ENCODE results near the gene TMEM255B.

DNA sequence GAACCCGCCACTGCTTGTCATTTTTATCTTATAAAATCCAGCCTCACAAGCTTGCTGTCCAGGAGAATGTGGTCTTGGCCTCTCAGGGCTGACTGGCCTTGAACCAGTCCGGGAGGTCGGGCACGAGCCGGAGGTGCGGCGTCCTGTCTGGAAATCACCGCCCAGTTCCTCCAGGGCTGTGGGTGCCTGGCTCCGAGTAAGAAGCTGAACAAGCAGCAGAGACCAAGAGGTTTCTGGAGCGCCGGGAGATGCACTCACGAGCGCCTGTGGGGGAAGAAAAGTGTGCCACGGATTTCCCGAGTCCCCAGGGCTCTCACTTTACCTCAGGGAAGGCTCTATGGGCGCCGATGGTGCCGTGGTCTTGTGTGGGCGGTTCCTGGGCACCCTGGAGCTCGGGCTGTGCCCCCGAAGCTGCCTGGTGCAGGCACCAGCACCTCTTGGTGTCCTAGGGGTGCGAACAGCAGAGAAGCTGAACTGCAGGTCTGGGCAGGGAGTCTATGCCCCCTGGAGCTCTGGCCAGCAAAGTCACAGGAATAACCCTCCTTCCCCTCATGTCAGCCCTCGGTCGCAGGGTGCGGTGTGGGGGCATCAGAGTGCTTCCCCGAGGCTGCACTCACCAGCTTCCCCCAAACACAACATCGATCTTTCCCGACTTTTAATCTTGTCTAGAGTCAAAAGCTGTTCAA is 54.9 kb downstream of the TMEM255B start:
- TF ChIP-seq POLR2A (IDR thresholded peaks at IDR 0.05; ENCODE audit: low read length): no peak
- no peak for TF ChIP-seq GATA1 (IDR thresholded peaks at IDR 0.05; ENCODE audit: low read depth, low read length)
